HG03135 (cell line): ENCODE data around the gene SUGP1.
"Not testable (repeated sequence)": the region's sequence is repeated elsewhere in the genome, so short reads cannot be mapped to it uniquely, and the experiment has no call there.

Experiments used
- ATAC-seq: cut with Tn5 transposase; IDR thresholded peaks from one replicate; pipeline ENCODE4 v1.9.1; 2021; ENCODE audit warnings: mild to moderate bottlenecking, moderate library complexity; ENCODE audit not compliant: unreplicated experiment

The SUGP1 gene

GRCh38 chr19:19268453-19269385 lies 51.6 kb downstream of the SUGP1 start:
- ATAC-seq = no peak

- ATAC-seq = no peak
Measured at GRCh38 chr19:19267305-19267704, 53.0 kb downstream of the SUGP1 start.

GRCh38 chr19:19263886-19264487 lies 56.3 kb downstream of the SUGP1 start:
- ATAC-seq = no peak

- ATAC-seq = no peak
Measured at GRCh38 chr19:19262190-19263057, 57.9 kb downstream of the SUGP1 start.

GRCh38 chr19:19261350-19262189 lies 58.7 kb downstream of the SUGP1 start:
- no peak for ATAC-seq

GRCh38 chr19:19260417-19261214 lies 59.7 kb downstream of the SUGP1 start:
- no peak for ATAC-seq

- ATAC-seq = no peak
Measured at GRCh38 chr19:19259741-19260140, 60.6 kb downstream of the SUGP1 start.

- no peak for ATAC-seq
Measured at GRCh38 chr19:19258589-19259338, 61.5 kb downstream of the SUGP1 start.

- no peak for ATAC-seq
Measured at GRCh38 chr19:19257836-19258588, 62.3 kb downstream of the SUGP1 start.

- ATAC-seq = no peak
Measured at GRCh38 chr19:19257137-19257536, 63.2 kb downstream of the SUGP1 start.

- no peak for ATAC-seq
Measured at GRCh38 chr19:19256072-19256969, 64.0 kb downstream of the SUGP1 start.

- not testable (repeated sequence) for ATAC-seq
Measured at GRCh38 chr19:19253409-19253808, 66.9 kb downstream of the SUGP1 start.

- no peak for ATAC-seq
Measured at GRCh38 chr19:19250196-19250801, 70.0 kb downstream of the SUGP1 start.

- no peak for ATAC-seq
Measured at GRCh38 chr19:19240476-19240875, 79.8 kb downstream of the SUGP1 start.

GRCh38 chr19:19239675-19240074 lies 80.6 kb downstream of the SUGP1 start:
- no peak for ATAC-seq

GRCh38 chr19:19238126-19238894 lies 82.0 kb downstream of the SUGP1 start:
- no peak for ATAC-seq
